Measurements from ENCODE around the gene HMG20B. TPM values are rescaled to one million over a fixed set of nuclear protein-coding genes. Genes with fewer than 3 reads are reported as not detected.
A peak's percentile ranks its signal among the peaks of the same experiment; 100 is the strongest.

Gene HMG20B
- polyA plus RNA-seq, 1 of the 3 experiments (the other 2 are of a cell fraction): 92.0 TPM

DNA sequence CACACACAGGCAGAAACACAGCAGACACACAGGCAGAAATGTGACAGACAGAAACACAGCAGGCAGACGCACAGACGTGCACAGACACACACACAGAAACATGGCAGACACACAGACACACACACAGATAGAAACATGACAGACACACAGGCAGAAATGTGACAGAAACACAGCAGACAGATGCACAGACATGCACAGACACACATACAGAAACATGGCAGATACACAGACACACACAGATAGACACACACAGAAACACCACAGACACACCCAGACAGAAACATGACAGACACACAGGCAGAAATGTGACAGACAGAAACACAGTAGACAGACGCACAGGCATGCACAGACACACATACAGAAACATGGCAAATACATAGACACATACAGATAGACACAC lies 32.6 kb downstream of the HMG20B start:
- H3K27me3 ChIP-seq (ENCODE audit: insufficient read depth): no peaks in the 10 kb centered on the region
- no peaks in the 10 kb centered on the region for H4K20me1 ChIP-seq (ENCODE audit: insufficient read depth)
- ChIA-PET POLR2A (no interaction called here), CTCF (interaction anchor here (1.9 kb wide), 1 partner anchor 20 kb away, joined by 9 read pairs; the partner anchor contains the start of gene GIPC3)
- no peaks in the 10 kb centered on the region for H3K36me3 ChIP-seq (replicated peaks in 1 of 2; ENCODE audit: control insufficient read depth in 1 of 2, insufficient read depth in 2 of 2, low read length in 1 of 2)
- H3K4me1 ChIP-seq (ENCODE audit: control insufficient read depth in 1 of 2, insufficient read depth in 2 of 2, low read depth in 1 of 2, low read length in 1 of 2): peaks cover 8 to 14% of the 10 kb centered on the region in 2 experiments; a peak in 1 of 4 replicates
- H3K9me2 ChIP-seq: no peaks in the 10 kb centered on the region
- H3K27ac ChIP-seq (ENCODE audit: low read depth in 2 of 2, low read length in 1 of 2): no peak overlapping the region
- H2AFZ ChIP-seq (ENCODE audit: low read depth): no peak overlapping the region
- no peaks in the 10 kb centered on the region for H3K9me3 ChIP-seq
- WGBS (ENCODE audit: low lambda C conversion rate): 89% methylated on average over 3 of the region's 3 CpGs
- no peak for DNase-seq
- peak overlapping the region in 1 of 2 experiments; percentile 73; a peak in 1 of 4 replicates for H3K4me3 ChIP-seq (ENCODE audit: low read depth in 2 of 2, low read length in 1 of 2)
- H3K9ac ChIP-seq: no peak overlapping the region
- peak overlapping the region; percentile 99; the same call in 1 of the 2 replicates for H3K4me2 ChIP-seq
- H3F3A ChIP-seq (replicated peaks; ENCODE audit: insufficient read depth): no peaks in the 10 kb centered on the region
- no peaks in the 10 kb centered on the region for H3K79me2 ChIP-seq (ENCODE audit: insufficient read depth)
- TF ChIP-seq JUND (IDR thresholded peaks at IDR 0.05) (no peak), RAD21 (IDR thresholded peaks at IDR 0.05; ENCODE audit: low read length) (no peak), TEAD4 (IDR thresholded peaks at IDR 0.05; ENCODE audit: borderline replicate concordance, insufficient read depth) (no peak), EZH2phosphoT487 (IDR thresholded peaks at IDR 0.05; ENCODE audit: borderline replicate concordance, low read depth) (no peak), NFIC (IDR thresholded peaks at IDR 0.05; ENCODE audit: borderline replicate concordance) (no peak), ELF1 (IDR thresholded peaks at IDR 0.05) (no peak)
- TF ChIP-seq, protein P1, sequence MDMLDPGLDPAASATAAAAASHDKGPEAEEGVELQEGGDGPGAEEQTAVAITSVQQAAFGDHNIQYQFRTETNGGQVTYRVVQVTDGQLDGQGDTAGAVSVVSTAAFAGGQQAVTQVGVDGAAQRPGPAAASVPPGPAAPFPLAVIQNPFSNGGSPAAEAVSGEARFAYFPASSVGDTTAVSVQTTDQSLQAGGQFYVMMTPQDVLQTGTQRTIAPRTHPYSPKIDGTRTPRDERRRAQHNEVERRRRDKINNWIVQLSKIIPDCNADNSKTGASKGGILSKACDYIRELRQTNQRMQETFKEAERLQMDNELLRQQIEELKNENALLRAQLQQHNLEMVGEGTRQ (IDR thresholded peaks at IDR 0.05; ENCODE audit: borderline replicate concordance, low read depth, low read length): no peak
- TF ChIP-seq, protein P2, sequence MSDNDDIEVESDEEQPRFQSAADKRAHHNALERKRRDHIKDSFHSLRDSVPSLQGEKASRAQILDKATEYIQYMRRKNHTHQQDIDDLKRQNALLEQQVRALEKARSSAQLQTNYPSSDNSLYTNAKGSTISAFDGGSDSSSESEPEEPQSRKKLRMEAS (IDR thresholded peaks at IDR 0.05; ENCODE audit: low read depth): no peak

DNA sequence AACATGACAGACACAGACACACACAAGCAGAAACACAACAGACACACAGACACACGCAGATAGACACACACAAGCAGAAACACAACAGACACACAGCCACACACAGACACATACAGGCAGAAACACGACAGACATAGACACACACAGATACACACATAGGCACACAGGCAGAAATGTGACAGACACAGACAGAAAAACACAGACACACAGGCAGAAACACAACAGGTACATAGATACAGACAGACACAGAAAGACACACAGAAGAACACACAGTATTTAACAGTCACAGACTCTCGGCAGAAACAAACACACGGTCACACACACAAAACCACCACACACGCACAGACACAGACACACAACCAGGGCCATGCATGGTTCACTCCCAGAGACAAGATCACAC lies 33.0 kb downstream of the HMG20B start:
- ChIA-PET POLR2A (no interaction called here), CTCF (no interaction called here)
- no peaks in the 10 kb centered on the region for H3K9me2 ChIP-seq
- peak overlapping the region; percentile 99 for H3K4me2 ChIP-seq
- no peak for TF ChIP-seq GABPA (IDR thresholded peaks at IDR 0.05; ENCODE audit: low read depth)
- peak overlapping the region; percentile 73 for H3K9ac ChIP-seq
- no peak overlapping the region for H3K27ac ChIP-seq (ENCODE audit: low read depth in 2 of 2, low read length in 1 of 2)
- 82% methylated on average over 5 of the region's 5 CpGs for WGBS (ENCODE audit: low lambda C conversion rate)
- H3F3A ChIP-seq (replicated peaks; ENCODE audit: insufficient read depth): no peaks in the 10 kb centered on the region
- H3K27me3 ChIP-seq (ENCODE audit: insufficient read depth): no peaks in the 10 kb centered on the region
- H3K79me2 ChIP-seq (ENCODE audit: insufficient read depth): no peaks in the 10 kb centered on the region
- H3K4me1 ChIP-seq (ENCODE audit: control insufficient read depth in 1 of 2, insufficient read depth in 2 of 2, low read depth in 1 of 2, low read length in 1 of 2): peaks cover 8 to 14% of the 10 kb centered on the region in 2 experiments; a peak in 1 of 4 replicates
- peaks cover 0 to 2% of the 10 kb centered on the region in 2 experiments for H3K36me3 ChIP-seq (replicated peaks in 1 of 2; ENCODE audit: control insufficient read depth in 1 of 2, insufficient read depth in 2 of 2, low read length in 1 of 2)
- H3K9me3 ChIP-seq: no peaks in the 10 kb centered on the region
- peak overlapping the region; percentile 52 to 73 for H3K4me3 ChIP-seq (ENCODE audit: low read depth in 2 of 2, low read length in 1 of 2)
- no peaks in the 10 kb centered on the region for H4K20me1 ChIP-seq (ENCODE audit: insufficient read depth)
- DNase-seq: no peak
- peak overlapping the region; percentile 82; the same call in 1 of the 2 replicates for H2AFZ ChIP-seq (ENCODE audit: low read depth)

DNA sequence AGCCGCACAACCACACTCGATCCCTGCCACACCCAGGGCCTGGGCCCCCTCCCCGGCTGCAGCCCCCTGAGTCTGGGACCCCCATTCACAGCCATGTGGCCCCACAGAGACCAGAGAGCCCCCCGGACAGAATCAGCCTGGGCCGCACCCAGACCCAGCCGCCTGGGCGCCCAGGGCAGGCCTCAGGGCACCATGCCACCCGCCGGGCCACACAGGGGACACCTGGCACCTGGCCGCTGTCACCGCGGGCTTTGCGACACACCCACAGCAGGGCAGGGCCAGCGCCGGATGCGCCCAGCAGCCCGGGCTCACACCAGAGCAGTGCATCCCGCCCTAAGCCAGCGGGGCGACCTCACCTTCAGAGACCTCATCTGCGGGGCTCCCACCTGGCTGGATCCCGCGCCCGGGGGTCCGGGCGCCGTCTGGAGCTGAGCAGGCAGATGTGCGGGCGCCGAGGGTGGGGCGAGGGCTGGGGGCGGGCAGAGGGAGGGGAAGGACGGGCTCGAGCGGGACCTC lies 33.5 kb downstream of the HMG20B start:
- Histone ChIP-seq H3F3A (replicated peaks; ENCODE audit: insufficient read depth) (no peaks in the 10 kb centered on the region), H3K27ac (ENCODE audit: low read depth in 2 of 2, low read length in 1 of 2) (peak overlapping the region in 1 of 2 experiments; percentile 36; a peak in 1 of 4 replicates), H3K9me2 (no peaks in the 10 kb centered on the region), H3K36me3 (replicated peaks in 1 of 2; ENCODE audit: control insufficient read depth in 1 of 2, insufficient read depth in 2 of 2, low read length in 1 of 2) (peaks cover 0 to 6% of the 10 kb centered on the region in 2 experiments), H3K4me3 (ENCODE audit: low read depth in 2 of 2, low read length in 1 of 2) (peak overlapping the region; percentile 52 to 73), H3K79me2 (ENCODE audit: insufficient read depth) (no peaks in the 10 kb centered on the region), H3K9ac (peak overlapping the region; percentile 73), H3K4me2 (peak overlapping the region; percentile 99), H4K20me1 (ENCODE audit: insufficient read depth) (no peaks in the 10 kb centered on the region), H2AFZ (ENCODE audit: low read depth) (peak overlapping the region; percentile 82; the same call in 1 of the 2 replicates), H3K9me3 (no peaks in the 10 kb centered on the region), H3K4me1 (ENCODE audit: control insufficient read depth in 1 of 2, insufficient read depth in 2 of 2, low read depth in 1 of 2, low read length in 1 of 2) (peaks cover 8 to 14% of the 10 kb centered on the region in 2 experiments; a peak in 1 of 4 replicates), H3K27me3 (ENCODE audit: insufficient read depth) (no peaks in the 10 kb centered on the region)
- WGBS (ENCODE audit: low lambda C conversion rate): 0% methylated on average over 6 of the region's 35 CpGs
- ChIA-PET POLR2A (no interaction called here), CTCF (interaction anchor here (1.0 kb wide), 1 partner anchor 61 kb away, joined by 3 read pairs; no protein-coding TSS in a partner anchor)
- TF ChIP-seq MXI1 (IDR thresholded peaks at IDR 0.05; ENCODE audit: low read depth, low read length) (no peak), FOSL2 (IDR thresholded peaks at IDR 0.05; ENCODE audit: borderline replicate concordance, low read depth) (no peak), JUND (IDR thresholded peaks at IDR 0.05) (no peak), FOXM1 (IDR thresholded peaks at IDR 0.05; ENCODE audit: low read depth) (no peak), EZH2phosphoT487 (IDR thresholded peaks at IDR 0.05; ENCODE audit: borderline replicate concordance, low read depth) (no peak), RCOR1 (IDR thresholded peaks at IDR 0.05; ENCODE audit: low read length) (no peak), RAD21 (IDR thresholded peaks at IDR 0.05; ENCODE audit: low read length) (no peak), POLR2AphosphoS5 (IDR thresholded peaks at IDR 0.05; ENCODE audit: low read depth, low read length) (no peak)
- TF ChIP-seq, protein P3, sequence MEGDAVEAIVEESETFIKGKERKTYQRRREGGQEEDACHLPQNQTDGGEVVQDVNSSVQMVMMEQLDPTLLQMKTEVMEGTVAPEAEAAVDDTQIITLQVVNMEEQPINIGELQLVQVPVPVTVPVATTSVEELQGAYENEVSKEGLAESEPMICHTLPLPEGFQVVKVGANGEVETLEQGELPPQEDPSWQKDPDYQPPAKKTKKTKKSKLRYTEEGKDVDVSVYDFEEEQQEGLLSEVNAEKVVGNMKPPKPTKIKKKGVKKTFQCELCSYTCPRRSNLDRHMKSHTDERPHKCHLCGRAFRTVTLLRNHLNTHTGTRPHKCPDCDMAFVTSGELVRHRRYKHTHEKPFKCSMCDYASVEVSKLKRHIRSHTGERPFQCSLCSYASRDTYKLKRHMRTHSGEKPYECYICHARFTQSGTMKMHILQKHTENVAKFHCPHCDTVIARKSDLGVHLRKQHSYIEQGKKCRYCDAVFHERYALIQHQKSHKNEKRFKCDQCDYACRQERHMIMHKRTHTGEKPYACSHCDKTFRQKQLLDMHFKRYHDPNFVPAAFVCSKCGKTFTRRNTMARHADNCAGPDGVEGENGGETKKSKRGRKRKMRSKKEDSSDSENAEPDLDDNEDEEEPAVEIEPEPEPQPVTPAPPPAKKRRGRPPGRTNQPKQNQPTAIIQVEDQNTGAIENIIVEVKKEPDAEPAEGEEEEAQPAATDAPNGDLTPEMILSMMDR (IDR thresholded peaks at IDR 0.05): no peak
- TF ChIP-seq, protein P4, sequence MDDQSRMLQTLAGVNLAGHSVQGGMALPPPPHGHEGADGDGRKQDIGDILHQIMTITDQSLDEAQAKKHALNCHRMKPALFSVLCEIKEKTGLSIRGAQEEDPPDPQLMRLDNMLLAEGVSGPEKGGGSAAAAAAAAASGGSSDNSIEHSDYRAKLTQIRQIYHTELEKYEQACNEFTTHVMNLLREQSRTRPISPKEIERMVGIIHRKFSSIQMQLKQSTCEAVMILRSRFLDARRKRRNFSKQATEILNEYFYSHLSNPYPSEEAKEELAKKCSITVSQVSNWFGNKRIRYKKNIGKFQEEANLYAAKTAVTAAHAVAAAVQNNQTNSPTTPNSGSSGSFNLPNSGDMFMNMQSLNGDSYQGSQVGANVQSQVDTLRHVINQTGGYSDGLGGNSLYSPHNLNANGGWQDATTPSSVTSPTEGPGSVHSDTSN (IDR thresholded peaks at IDR 0.05): no peak
- TF ChIP-seq, protein P1 (IDR thresholded peaks at IDR 0.05; ENCODE audit: borderline replicate concordance, low read depth, low read length): no peak
- DNase-seq: peak; percentile 78
